Smooth muscle cell (in vitro differentiated cells): Measurements from ENCODE around the gene ZBP1. TPM values are rescaled to one million over a fixed set of nuclear protein-coding genes. Genes with fewer than 3 reads are reported as not detected.

ENCODE experiments used
- DNase-seq: peaks from one replicate; lab custom pipeline; 2025; ENCODE audit not compliant: unreplicated experiment; lab: John Stamatoyannopoulos, UW
- H2AFZ ChIP-seq: fragments of 200-600 bp; sonication (generic); 2 replicates; pipeline ENCODE4 v1.6.0; 2016; ENCODE audit warnings: antibody characterized with exemption, low read depth, mild to moderate bottlenecking
- H3F3A ChIP-seq: fragments of 200-600 bp; sonication (generic); 2 replicates; pipeline ENCODE4 v1.6.0; 2017; ENCODE audit warnings: antibody characterized with exemption, low read depth
- H3K27ac ChIP-seq: fragments of 200-600 bp; sonication (generic); 2 replicates; pipeline ENCODE4 v1.5.1; 2016; ENCODE audit warnings: low read depth, mild to moderate bottlenecking
- H3K27me3 ChIP-seq: fragments of 200-600 bp; sonication (generic); 2 replicates; pipeline ENCODE4 v1.6.1; 2016; ENCODE audit warnings: low read depth, mild to moderate bottlenecking
- H3K36me3 ChIP-seq: fragments of 200-600 bp; sonication (generic); 2 replicates; pipeline ENCODE4 v1.5.1; 2016; ENCODE audit warnings: low read depth
- H3K4me1 ChIP-seq: fragments of 200-600 bp; sonication (generic); 2 replicates; pipeline ENCODE4 v1.5.1; 2016; ENCODE audit warnings: low read depth
- H3K4me2 ChIP-seq: fragments of 200-600 bp; sonication (generic); 2 replicates; pipeline ENCODE4 v1.6.0; 2016; ENCODE audit warnings: mild to moderate bottlenecking
- H3K4me3 ChIP-seq: fragments of 200-600 bp; sonication (generic); 2 replicates; pipeline ENCODE4 v1.5.1; 2016; ENCODE audit warnings: mild to moderate bottlenecking
- H3K79me2 ChIP-seq: fragments of 200-600 bp; sonication (generic); 2 replicates; pipeline ENCODE4 v1.6.0; 2016; ENCODE audit warnings: low read depth, mild to moderate bottlenecking
- H3K9ac ChIP-seq: fragments of 200-600 bp; sonication (generic); 2 replicates; pipeline ENCODE4 v1.6.0; 2016; ENCODE audit warnings: low read depth
- H3K9me3 ChIP-seq: fragments of 200-600 bp; sonication (generic); replicated peaks from 2 replicates; pipeline ENCODE4 v1.5.1; 2016; ENCODE audit warnings: low read depth
- H4K20me1 ChIP-seq: fragments of 200-600 bp; sonication (generic); 2 replicates; pipeline ENCODE4 v1.6.0; 2016; ENCODE audit warnings: low read depth
- CTCF ChIP-seq: fragments of 200-600 bp; sonication (generic); IDR thresholded peaks from 2 replicates; pipeline ENCODE4 v1.5.1; 2017; ENCODE audit warnings: borderline replicate concordance, mild to moderate bottlenecking, antibody characterized with exemption; ENCODE audit not compliant: insufficient read depth, poor library complexity, severe bottlenecking
- WGBS: methylation state at CpG from one replicate; pipeline ENCODE4 v1.1.7; 2016; ENCODE audit warnings: low lambda C conversion rate; 5-methylcytosine and 5-hydroxymethylcytosine counted together
- polyA plus RNA-seq: library from polyadenylated mRNA; unstranded; fragments of >200 nt; fragmentation: Nextera tagmentation; extraction: Ambion mirVana; gene quantifications from 2 replicates; pipeline ENCODE4 v1.2.1, GENCODE V29; 2016
- total RNA-seq: library from RNA; depleted of rRNA; stranded (reverse); fragments of >200 nt; gene quantifications from 2 replicates; pipeline ENCODE4 v1.2.3, GENCODE V29; 2014

Gene ZBP1
- total and polyA plus RNA-seq, 2 experiments from 2014 or later: not detected

GRCh38 chr20:57660922-57661745 lies 40.9 kb upstream of the ZBP1 start:
- Histone ChIP-seq H3K9me3 (no peaks in the 10 kb centered on the region), H3K36me3 (no peaks in the 10 kb centered on the region), H3K4me1 (no peaks in the 10 kb centered on the region), H3K4me2 (no peak overlapping the region), H3F3A (no peaks in the 10 kb centered on the region), H3K27me3 (no peaks in the 10 kb centered on the region), H3K27ac (no peak overlapping the region), H3K4me3 (no peak overlapping the region), H4K20me1 (peaks cover 97% of the 10 kb centered on the region), H3K9ac (no peak overlapping the region), H2AFZ (no peak overlapping the region), H3K79me2 (peaks cover 66% of the 10 kb centered on the region)
- TF ChIP-seq CTCF: no peak
- DNase-seq: no peak
- 95% methylated on average over 31 of the region's 31 CpGs for WGBS

GRCh38 chr20:57660181-57660921 lies 40.1 kb upstream of the ZBP1 start:
- Histone ChIP-seq H3K4me3 (no peak overlapping the region), H3K4me1 (no peaks in the 10 kb centered on the region), H3K79me2 (peaks cover 58% of the 10 kb centered on the region), H3K27ac (no peak overlapping the region), H3K36me3 (no peaks in the 10 kb centered on the region), H3K9me3 (no peaks in the 10 kb centered on the region), H3K4me2 (no peak overlapping the region), H3K27me3 (no peaks in the 10 kb centered on the region), H3K9ac (no peak overlapping the region), H3F3A (no peaks in the 10 kb centered on the region), H2AFZ (no peak overlapping the region), H4K20me1 (peaks cover 97% of the 10 kb centered on the region)
- 95% methylated on average over 12 of the region's 13 CpGs for WGBS
- TF ChIP-seq CTCF: no peak
- DNase-seq: no peak

- no peak overlapping the region for H3K4me2 ChIP-seq
- H3K79me2 ChIP-seq: peaks cover 51% of the 10 kb centered on the region
- DNase-seq: no peak
- no peaks in the 10 kb centered on the region for H3K9me3 ChIP-seq
- H2AFZ ChIP-seq: no peak overlapping the region
- H3K9ac ChIP-seq: no peak overlapping the region
- H3K36me3 ChIP-seq: no peaks in the 10 kb centered on the region
- H3K27ac ChIP-seq: no peak overlapping the region
- no peaks in the 10 kb centered on the region for H3K27me3 ChIP-seq
- H3F3A ChIP-seq: no peaks in the 10 kb centered on the region
- H4K20me1 ChIP-seq: peaks cover 97% of the 10 kb centered on the region
- H3K4me3 ChIP-seq: no peak overlapping the region
- H3K4me1 ChIP-seq: no peaks in the 10 kb centered on the region
- no peak for TF ChIP-seq CTCF
- WGBS: 96% methylated on average over 24 of the region's 24 CpGs
Observed at GRCh38 chr20:57659517-57660180, 39.4 kb upstream of the ZBP1 start.
